GM18526 (cell line): Measurements from ENCODE around the gene GPSM3.

Source experiments
- POLR2A ChIP-seq: IDR thresholded peaks from 3 replicates; pipeline ENCODE4 v1.6.1; 2011; ENCODE audit not compliant: insufficient read length; ENCODE audit errors: extremely low read depth

GPSM3 gene

DNA sequence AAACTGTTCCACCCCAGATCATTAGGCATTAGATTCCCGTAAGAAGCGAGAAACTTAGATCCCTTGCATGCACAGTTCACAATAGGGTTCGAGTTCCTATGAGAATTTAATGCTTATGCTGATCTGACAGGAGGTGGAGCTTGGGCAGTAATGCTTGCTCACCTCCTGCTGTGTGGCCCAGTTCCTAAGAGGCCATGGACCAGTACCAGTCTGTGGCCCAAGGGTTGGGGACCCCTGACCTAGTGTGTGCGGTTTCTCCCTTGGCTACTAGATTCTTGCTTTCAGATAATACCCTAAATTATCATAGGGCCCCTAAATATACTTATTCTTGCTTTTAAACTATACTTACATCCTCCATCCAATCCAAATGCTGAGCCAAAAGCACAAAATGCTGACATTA is 1.9 kb upstream of the GPSM3 start:
- no peak for TF ChIP-seq POLR2A

DNA sequence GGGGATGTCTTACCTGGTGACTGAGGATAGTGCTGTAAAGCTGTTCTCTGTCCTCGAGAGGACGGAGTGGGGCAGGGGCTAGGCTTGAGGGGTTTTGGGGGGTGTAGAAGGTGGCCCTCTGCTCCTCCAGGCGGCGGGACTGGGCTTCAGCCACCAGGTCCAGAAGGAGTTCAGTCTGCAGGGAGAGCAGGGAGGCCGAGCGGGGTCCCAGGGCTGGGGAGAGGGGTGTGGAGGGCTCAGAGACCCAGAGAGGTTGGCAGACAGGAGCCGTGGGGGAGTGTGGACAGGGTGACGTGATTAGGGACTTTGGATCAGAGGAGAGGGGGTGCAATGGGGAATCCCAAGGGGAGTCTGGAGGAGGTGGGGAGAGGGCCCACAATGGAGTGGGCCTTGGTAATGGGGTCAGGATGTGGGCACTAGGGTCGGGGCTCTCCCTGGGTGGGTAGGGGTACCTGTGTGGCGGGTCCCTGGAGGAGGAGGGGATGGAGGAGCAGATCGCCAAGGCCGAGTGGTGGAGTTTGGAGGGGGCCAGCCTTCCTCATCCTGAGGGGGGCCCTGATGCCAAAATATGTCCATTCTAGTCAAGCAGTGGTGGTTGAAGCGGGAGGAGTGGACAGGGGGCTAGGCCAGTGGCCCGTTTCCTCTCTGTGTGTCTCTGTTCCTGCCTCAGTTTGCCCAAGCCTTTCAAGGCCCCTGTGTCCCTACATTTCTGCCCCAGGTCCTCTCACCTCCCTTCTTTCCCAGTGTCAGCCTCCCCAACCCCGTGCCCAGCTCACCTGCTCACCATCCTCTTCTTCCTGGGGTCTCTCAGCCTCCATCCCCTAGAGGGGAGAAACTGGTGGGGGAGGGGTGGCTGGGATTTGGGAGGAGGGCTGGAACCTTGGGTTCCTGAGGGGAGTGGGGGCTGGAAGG is 491 bp downstream of the GPSM3 start:
- no peak for TF ChIP-seq POLR2A

DNA sequence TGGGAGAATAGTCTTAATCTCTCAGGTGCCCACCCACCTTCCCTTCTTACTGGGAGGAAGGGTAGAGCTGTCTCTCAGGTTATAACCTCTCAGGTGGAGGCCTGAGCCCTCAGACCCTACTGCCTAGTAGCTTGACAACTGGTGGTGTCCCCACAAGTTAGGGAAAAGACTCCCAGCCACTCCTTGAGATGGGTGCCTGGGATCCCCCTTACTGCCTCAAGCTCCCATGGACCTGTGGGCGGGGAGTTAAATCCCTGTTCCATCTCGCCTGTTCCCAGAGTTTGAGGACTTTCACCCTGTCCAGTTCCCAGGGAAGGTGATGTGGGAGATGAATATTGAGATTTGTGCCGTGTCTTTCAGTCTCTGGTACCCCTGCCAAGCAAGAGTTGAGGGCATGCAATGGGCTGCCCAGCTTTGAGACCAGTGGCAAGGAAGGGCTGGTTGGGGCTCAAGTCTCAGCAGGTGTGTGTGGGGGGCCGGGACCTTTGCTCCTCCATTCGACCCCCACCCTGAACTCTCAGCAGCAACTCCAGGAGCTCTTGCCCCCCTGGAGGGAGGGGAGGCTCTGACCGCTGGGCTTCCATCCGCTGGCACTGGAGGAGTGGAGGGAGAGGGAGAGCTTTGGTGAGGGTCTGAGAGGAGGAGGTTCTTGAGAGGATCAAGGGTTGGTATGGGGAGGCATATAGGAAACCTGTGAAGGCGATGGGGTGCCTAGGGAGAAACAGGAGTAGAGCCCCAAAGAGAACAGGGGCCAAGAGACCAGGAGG is 1.3 kb downstream of the GPSM3 start:
- TF ChIP-seq POLR2A: no peak

DNA sequence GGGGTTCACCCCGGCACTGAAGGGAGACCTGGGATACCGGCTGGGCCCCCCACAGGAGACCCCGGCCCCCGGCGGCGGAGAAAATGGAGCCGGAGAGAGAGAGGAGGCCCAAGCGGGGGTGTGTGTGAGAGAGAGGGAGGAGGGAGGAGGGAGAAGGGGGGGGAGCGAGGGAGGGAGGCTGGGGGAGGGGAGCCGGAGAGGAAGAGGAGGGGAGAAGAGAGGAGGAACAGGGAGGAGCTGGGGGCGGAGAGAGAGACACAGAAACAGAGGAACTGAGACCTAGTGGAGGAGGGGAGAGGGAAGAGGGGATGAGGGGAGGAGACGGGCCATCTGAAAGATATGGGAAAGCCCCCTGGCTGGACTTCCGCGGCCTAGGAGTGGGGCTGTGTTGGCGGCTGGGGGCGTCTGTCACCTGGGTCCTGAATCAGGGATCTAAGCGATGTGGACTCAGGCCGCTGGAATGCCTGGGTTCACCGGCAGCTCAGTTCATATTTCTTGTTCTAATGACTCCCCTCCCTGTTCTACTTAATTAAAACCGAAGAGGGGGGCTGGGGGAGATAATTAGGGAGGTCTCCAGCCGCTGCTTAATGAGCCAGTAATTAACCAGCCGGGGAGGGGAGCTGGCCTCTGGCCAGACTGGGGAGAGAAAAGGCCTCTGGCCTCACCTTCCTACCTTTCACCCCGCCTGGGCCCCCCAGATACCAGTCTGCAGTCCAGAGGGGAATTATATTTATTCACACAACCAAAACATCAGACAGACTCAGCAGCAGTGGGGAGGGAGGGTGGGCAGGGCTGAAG is 2.2 kb downstream of the GPSM3 start, which contains the start of gene PBX2:
Gene PBX2 (minus strand): TSS at position 149 of the 798 bp plus-strand sequence. CDS start 287 bp downstream, outside the sequence.
- peak; percentile 74 for TF ChIP-seq POLR2A

DNA sequence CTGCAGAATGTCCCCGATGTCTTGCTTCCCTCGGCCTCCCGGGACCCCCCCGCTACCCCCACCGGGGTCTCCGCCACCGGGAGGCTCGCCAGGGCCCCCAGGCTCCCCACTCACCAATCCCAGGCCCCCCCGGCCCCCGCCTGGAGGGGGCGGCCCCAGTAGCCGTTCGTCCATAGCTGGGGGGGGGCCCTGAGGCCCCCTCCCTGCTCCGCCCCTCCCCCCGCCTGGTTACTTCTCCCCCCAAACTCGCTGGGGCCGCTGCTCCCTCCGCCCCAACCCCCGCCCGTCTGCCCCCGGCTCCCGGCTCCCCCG is 2.7 kb downstream of the GPSM3 start:
- no peak for TF ChIP-seq POLR2A

DNA sequence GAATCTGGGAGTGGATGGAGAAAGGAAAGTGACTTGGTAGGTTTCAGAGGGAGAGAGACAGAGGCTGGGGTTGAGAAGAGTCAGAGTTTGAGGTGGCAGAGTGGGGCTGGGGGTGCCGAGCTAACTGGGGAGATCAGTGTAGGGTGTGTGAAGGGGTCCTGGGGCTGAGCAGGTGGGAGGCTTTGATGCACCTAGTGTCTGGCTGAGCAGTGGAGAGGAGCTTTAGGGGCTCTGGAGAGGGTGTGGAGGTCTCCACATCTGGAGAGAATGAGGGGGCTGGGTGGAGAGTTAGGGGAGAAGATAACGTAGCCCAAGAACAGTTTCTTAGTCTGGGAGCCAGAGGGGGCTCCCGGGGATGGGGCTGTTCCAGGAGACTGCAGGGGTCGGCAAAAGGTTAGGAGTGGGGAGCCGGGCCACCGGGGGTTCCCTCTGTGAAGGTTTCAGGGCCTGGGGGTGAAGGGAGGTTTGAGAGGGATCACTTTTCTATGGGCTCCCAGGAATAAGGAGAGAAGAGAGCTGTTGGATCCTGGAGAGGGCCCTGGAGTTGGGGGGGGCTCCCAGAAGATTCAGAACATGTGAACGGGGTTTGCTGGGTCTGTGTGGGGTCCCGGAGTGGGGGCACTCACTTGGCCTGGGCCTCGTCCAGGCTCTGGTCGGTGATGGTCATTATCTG is 3.2 kb downstream of the GPSM3 start:
- TF ChIP-seq POLR2A: no peak

DNA sequence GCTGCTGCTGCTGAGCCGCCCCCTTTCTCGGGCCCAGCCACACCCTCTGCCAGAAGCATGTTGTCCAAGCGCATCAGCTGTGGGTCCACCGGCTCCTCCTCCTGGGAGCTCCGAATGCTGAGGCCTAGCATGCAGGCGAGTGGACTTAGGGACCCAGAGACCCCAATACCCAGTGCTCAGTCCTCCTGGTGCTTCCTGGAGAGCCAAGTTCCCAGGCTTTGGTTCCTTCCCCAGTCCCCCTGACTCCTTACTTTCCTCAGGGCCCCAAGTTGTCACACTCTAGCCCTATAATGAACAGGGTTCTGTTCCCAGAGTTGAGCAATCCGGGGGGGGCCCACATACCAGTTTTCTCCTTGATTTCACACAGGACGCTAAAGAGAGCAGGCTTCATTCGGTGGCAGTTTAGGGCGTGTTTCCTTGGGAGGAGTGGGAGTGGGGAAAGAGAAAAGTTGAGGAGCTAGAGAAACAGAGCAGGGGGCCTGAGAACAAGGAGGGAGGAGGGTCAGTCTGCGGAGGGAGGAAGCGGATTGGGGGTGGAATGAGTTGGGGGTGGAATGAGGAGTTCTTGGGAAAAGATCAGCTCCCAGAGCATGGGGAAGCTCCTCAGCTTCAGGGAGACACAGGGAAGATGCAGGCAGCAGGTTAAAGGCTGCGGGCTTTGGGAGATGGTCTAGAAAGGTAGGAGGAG is 3.9 kb downstream of the GPSM3 start:
- no peak for TF ChIP-seq POLR2A

DNA sequence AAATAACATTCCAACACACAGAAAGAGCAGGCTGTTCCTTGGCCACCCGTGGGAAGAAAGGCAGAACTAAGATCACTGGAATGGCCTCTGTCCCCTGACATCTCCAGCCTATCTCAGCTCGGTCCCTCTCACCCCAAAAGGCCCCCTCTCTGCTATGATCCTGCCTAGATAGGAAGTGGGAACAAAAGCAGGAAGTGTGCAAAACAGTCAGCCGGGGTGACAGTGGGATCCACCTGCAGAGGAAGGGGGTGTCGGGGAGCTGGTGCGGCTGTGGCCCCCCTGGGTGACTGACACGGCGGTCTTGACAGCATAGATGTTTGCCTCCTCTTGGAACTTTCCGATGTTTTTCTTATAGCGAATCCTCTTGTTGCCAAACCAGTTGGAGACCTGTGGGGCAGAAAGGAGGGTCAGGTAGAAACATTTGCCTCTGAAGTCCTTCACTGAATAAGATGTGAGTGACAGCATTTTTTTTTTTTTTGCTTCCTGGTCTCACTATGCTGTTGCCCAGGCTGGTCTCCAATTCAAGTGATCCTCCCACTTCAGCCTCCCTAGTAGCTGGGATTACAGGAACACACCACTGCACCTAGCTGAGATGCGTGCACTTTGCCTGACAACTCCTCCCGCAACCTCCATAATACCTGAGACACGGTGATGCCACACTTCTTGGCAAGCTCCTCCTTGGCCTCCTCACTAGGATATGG is 5.3 kb downstream of the GPSM3 start:
- TF ChIP-seq POLR2A: no peak

DNA sequence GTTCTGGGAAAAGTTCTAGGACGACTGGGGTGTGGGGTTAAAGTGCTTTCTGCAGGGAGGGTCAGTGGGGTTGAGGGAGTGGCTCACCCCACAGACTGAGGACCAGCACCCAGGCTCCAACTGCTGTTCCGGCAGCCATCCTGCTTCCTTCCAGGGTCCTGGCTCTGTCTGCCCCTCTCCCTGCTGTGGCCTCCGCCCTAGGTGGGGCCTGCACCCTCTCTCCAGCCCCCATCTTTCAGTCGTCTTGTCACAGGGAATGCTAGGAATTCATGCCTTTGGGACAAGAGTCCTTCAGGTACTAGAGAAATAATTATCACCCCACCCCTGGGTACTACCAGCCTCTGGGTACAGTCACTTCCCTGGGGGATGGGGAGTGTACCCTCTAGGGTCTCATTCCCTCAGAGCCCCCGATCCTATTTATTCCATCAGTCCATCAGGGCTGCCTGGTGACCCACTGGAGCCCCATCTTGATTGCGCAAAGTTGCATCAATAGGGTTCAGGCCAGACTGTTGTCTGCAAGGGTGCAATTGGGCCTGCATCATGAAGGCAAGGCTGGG is 8.3 kb downstream of the GPSM3 start, which contains the start of gene AGER:
Gene AGER (minus strand): TSS at position 170 of the 557 bp plus-strand sequence. CDS start 31 bp downstream, at position 139.
- peak; percentile 2 for TF ChIP-seq POLR2A

DNA sequence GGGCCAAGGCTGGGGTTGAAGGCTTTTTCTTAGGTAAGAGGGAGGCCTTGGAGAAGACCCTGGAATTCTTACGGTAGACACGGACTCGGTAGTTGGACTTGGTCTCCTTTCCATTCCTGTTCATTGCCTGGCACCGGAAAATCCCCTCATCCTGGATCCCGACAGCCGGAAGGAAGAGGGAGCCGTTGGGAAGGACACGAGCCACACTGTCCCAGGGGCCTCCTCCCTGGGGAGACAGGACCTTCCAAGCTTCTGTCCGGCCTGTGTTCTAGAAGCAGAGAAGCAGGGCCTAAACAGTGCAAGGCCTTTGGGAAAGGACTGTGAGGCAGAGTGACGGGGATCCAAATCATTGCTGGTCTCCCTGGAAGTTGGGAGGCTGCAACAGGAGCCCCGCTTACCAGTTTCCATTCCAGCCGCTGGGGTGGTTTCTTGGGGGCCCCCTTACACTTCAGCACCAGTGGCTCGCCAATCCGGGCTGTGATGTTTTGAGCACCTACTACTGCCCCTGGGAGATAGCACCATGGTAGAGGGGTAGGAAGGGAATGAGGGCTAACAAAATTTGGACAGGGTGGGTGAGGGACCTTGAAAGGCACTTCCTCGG is 8.9 kb downstream of the GPSM3 start:
- peak; percentile 31 for TF ChIP-seq POLR2A

DNA sequence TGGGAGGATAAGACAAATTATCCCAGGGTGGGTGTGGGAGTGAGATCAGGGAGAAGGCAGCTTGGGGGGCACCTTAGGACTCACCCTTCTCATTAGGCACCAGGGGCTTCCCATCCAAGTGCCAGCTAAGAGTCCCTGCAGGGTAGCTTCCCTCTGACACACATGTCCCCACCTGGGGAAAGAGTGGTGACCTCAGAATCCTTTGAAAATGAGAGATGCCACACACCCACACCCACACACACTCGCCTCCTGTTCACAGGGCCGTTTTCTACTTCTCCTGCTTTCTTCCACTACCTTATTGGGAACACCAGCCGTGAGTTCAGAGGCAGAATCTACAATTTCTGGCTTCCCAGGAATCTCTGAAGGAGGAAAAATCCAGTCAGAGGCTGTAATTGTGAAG is 9.4 kb downstream of the GPSM3 start:
- TF ChIP-seq POLR2A: no peak

DNA sequence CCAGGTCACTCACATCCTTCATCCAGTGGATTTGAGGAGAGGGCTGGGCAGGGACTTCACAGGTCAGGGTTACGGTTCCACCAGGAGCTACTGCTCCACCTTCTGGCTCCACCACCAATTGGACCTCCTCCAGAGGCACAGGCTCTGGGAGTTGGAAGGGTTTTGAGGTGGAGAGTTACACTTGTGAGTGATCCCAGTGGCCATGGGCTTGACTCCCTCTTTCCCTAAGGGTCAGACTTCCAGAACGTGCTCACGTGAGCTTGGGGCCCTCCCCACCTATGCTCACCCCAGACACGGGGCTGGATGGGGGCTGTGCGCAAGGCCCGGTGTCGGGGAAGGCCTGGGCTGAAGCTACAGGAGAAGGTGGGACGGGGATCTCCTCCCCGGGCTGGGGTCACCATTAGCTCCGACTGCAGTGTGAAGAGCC is 9.9 kb downstream of the GPSM3 start:
- TF ChIP-seq POLR2A: no peak

DNA sequence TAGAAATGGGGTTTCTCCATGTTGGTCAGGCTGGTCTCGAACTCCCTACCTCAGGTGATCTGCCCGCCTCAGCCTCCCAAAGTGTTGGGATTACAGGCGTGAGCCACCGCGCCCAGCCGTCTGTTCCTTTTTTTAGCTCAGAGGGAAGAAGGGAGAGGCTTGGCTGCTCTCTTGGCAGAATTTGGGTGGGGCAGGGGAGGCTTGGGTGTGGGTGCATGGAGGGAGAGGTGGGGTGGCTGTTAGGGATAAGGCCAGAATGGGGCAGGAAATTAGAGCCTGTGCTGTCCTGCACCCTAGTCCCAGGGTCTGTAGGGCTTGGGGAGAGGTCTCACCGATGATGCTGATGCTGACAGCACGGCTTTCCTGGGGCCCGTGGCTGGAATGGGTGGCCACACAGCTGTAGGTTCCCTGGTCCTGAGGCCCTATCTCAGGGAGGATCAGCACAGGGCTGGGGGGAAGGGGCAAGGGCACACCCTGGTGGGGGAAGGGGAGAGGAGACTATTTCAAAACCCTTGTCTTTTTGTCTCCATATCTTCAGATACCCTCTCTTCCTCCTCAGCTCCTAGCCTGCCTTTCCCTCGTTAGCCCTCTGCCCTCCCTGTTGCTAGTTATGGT is 10.4 kb downstream of the GPSM3 start:
- no peak for TF ChIP-seq POLR2A
